ENCODE results near the gene MTR. TPM values are rescaled to one million over a fixed set of nuclear protein-coding genes. Genes with fewer than 3 reads are reported as not detected.

MTR gene
- polyA plus RNA-seq, 1 donor: 19.7 TPM

- no peak for DNase-seq (ENCODE audit: low read depth)
Observed at GRCh38 chr1:236952246-236953003, 157.3 kb downstream of the MTR start.

GRCh38 chr1:236953151-236953700 lies 158.1 kb downstream of the MTR start:
- no peak for DNase-seq (ENCODE audit: low read depth)

Other genes starting within 250 kb of the MTR start
- gene HEATR1, start 190.8 kb upstream of the MTR start, polyA plus RNA-seq (ENCODE audit: insufficient read length): 15.6 TPM
- gene ACTN2, start 108.8 kb upstream of the MTR start, polyA plus RNA-seq (ENCODE audit: insufficient read length): 2,397 TPM
- not detected for gene MT1HL1, start 209.1 kb downstream of the MTR start, polyA plus RNA-seq (ENCODE audit: insufficient read length)
- gene RYR2, start 246.9 kb downstream of the MTR start, polyA plus RNA-seq (ENCODE audit: insufficient read length): 2.4 TPM